ACC112 (cell line): ENCODE data around the gene LGALS3BP.
"Not testable (repeated sequence)": the region's sequence is repeated elsewhere in the genome, so short reads cannot be mapped to it uniquely, and the experiment has no call there.

ENCODE experiments used
- H2AFZ ChIP-seq: fragments of 200-600 bp; sonication (generic); one replicate; pipeline ENCODE4 v1.6.0; 2017; ENCODE audit warnings: antibody characterized with exemption, low read length; ENCODE audit not compliant: unreplicated experiment
- H3K27ac ChIP-seq: fragments of 200-600 bp; sonication (generic); 2 replicates; pipeline ENCODE4 v1.5.1; 2014; ENCODE audit warnings: low read depth, mild to moderate bottlenecking, antibody characterized with exemption, low read length, moderate library complexity
- H3K27me3 ChIP-seq: fragments of 200-600 bp; sonication (generic); 2 replicates; pipeline ENCODE4 v1.6.1; 2014; ENCODE audit warnings: mild to moderate bottlenecking, antibody characterized with exemption, low read length, moderate library complexity, mixed read lengths; ENCODE audit not compliant: insufficient read depth
- H3K36me3 ChIP-seq: fragments of 200-600 bp; sonication (generic); 2 replicates; pipeline ENCODE4 v1.6.1; 2016; ENCODE audit warnings: mild to moderate bottlenecking, antibody characterized with exemption, low read length, moderate library complexity, mixed read lengths; ENCODE audit not compliant: insufficient read depth
- H3K4me1 ChIP-seq: fragments of 200-600 bp; sonication (generic); one replicate; pipeline ENCODE4 v1.6.1; 2016; ENCODE audit warnings: low read length, mixed read lengths; ENCODE audit not compliant: insufficient read depth, unreplicated experiment, control insufficient read depth
- H3K4me3 ChIP-seq: fragments of 200-600 bp; sonication (generic); 2 replicates; pipeline ENCODE4 v1.5.1; 2014; ENCODE audit warnings: mild to moderate bottlenecking, low read depth, low read length
- H3K79me2 ChIP-seq: fragments of 200-600 bp; sonication (generic); one replicate; pipeline ENCODE4 v1.6.0; 2016; ENCODE audit warnings: low read length; ENCODE audit not compliant: control insufficient read depth, unreplicated experiment, insufficient read depth

Gene LGALS3BP

DNA sequence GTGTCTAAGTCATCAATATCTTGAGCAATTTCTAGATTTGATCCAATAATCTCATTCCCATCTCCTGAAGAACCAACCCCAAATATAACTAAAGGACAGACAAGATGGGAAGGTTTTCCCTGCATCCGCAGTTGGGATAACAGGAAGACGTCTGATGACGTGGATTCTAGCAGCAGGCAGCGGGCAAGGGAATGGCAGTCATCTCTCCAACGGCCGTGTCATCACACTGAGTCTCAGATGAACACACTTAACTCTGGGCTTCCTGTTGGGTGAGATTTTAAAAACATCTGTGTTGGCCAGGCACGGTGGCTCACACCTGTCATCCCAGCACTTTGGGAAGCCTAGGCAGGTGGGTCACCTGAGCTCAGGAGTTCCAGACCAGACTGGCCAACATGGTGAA, 33.6 kb downstream of the LGALS3BP start:
- no peaks in the 10 kb centered on the region for H3K36me3 ChIP-seq
- no peak overlapping the region for H3K4me3 ChIP-seq
- H3K79me2 ChIP-seq: no peaks in the 10 kb centered on the region
- no peak overlapping the region for H3K27ac ChIP-seq
- no peaks in the 10 kb centered on the region for H3K27me3 ChIP-seq
- H3K4me1 ChIP-seq: no peaks in the 10 kb centered on the region
- H2AFZ ChIP-seq: no peak overlapping the region

DNA sequence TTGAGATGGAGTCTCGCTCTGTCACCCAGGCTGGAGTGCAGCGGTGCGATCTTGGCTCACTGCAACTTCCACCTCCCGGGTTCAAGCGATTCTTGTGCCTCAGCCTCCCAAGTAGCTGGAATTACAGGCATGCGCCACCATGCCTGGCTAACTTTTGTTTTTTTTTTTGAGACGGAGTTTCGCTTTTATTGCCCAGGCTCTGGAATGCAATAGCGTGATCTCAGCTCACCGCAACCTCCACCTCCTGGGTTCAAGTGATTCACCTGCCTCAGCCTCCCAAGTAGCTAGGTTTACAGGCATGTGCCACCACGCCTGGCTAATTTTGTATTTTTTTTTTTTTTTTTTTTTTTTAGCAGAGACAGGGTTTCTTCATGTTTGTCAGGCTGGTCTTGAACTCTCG, 34.3 kb downstream of the LGALS3BP start:
- not testable (repeated sequence) for H3K36me3 ChIP-seq, H3K79me2 ChIP-seq, H3K4me3 ChIP-seq, H3K27me3 ChIP-seq, H3K4me1 ChIP-seq, H2AFZ ChIP-seq, H3K27ac ChIP-seq

DNA sequence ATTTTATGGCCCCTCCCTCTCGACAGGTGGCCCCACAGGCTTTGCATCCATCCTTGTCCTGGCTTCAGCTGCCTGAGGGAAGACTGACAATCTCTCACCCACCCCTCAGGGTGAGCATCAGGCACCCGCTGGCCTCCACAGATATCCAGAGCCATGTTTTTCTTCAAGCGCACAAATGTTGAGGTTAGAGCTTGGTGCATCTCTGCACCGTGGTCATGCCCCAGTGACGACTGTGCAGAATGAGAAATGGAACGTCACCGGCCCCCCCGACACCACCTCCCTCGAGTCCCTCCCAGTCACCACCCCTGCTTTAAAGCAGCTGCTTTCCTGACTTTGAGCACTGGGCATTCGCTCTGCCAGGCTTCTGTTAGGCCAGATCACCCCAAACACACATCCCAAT, 34.8 kb downstream of the LGALS3BP start:
- Histone ChIP-seq H3K4me1 (peaks cover 5% of the 10 kb centered on the region), H3K4me3 (no peak overlapping the region), H3K79me2 (no peaks in the 10 kb centered on the region), H2AFZ (no peak overlapping the region), H3K36me3 (no peaks in the 10 kb centered on the region), H3K27me3 (no peaks in the 10 kb centered on the region), H3K27ac (no peak overlapping the region)

DNA sequence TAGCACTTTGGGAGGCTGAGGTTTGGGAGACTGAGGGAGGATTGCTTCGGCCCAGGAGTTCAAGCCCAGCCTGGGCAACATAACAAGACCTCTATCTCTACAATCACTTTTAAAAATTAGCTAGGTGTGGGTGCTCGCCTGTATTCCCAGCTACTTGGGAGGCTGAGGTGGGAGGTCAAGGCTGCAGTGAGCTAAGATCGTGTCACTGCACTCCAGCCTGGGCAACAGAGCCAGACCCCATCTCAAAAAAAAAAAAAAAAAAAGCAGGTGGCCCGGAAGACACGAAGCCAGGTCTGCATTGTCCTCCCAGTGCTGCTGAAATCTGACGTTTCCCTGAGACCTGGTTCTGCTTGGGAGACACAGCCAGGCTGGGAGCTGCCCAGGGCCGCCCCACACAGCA, 35.7 kb downstream of the LGALS3BP start:
- H2AFZ ChIP-seq: no peak overlapping the region
- no peak overlapping the region for H3K27ac ChIP-seq
- H3K4me1 ChIP-seq: peaks cover 14% of the 10 kb centered on the region
- H3K27me3 ChIP-seq: no peaks in the 10 kb centered on the region
- no peaks in the 10 kb centered on the region for H3K36me3 ChIP-seq
- H3K79me2 ChIP-seq: no peaks in the 10 kb centered on the region
- no peak overlapping the region for H3K4me3 ChIP-seq

DNA sequence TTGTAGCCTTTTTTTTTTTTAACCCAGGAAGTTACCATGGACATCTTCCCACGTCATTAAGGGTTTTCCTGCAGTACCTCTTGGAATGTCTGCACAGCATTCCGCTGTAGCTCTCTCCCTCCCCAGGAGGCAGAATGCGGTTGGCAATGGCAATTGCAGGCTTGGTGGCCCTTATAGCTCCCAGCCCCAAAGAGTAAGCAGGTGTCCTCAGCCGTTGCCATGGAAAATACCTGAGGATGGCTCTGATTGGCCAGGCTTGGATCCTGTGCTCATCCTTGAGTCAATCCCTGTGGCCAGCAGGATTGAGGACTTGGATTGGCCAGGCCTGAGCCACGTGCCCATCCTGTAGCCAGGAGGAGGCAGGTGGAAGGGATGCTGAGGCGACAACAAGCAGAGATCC, 39.0 kb downstream of the LGALS3BP start:
- Histone ChIP-seq H3K36me3 (no peaks in the 10 kb centered on the region), H3K79me2 (no peaks in the 10 kb centered on the region), H3K27ac (no peak overlapping the region), H3K4me1 (peaks cover 27% of the 10 kb centered on the region), H3K4me3 (no peak overlapping the region), H2AFZ (no peak overlapping the region), H3K27me3 (no peaks in the 10 kb centered on the region)

DNA sequence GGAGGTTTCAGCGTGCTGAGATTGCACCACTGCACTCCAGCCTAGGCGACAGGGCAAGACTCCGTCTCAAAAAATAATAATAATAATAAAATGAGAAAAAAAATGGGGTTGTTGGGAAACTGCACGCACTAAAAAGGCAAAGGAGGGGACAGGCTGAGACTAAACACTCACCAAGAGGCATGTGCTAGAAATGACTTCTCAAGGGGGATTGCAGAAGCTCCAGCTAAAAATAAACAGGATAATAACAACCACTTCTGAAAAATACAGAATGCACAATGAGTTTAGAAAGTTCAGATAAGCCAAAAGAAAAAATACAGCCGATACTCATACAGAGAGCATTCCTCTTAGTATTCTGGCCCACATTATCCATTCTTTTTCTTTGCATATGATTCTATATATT, 39.5 kb downstream of the LGALS3BP start:
- H3K27me3 ChIP-seq: no peaks in the 10 kb centered on the region
- 0 out of 2 replicates have a peak overlapping the region, but pooled peaks have one; percentile 54 for H3K27ac ChIP-seq
- no peak overlapping the region for H2AFZ ChIP-seq
- peaks cover 30% of the 10 kb centered on the region for H3K4me1 ChIP-seq
- H3K36me3 ChIP-seq: no peaks in the 10 kb centered on the region
- H3K4me3 ChIP-seq: no peak overlapping the region
- no peaks in the 10 kb centered on the region for H3K79me2 ChIP-seq

DNA sequence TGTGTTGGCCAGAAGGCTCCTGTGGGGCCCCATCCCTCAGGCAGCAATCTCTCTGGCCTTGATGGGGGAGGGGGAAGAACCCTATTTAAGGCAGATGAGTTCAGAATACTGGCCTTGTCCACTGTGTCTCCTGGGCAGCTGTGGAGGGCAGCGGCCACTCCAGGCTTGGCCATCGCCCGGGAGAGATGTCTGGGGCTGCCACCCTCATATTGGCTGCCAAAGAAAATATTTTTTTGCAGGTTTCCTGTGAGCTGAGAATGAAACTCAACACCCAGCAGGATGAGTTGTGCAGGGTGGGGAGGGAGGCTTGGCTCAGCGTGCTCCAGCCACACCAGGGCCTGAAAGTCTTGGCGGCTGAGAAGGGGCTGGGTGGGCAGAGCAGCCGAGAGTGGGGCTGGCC, 40.1 kb downstream of the LGALS3BP start:
- Histone ChIP-seq H3K27ac (peak overlapping the region; percentile 54; the same call in 1 of the 2 replicates), H3K79me2 (no peaks in the 10 kb centered on the region), H3K36me3 (no peaks in the 10 kb centered on the region), H3K4me3 (no peak overlapping the region), H2AFZ (peak overlapping the region; percentile 55), H3K27me3 (no peaks in the 10 kb centered on the region), H3K4me1 (peaks cover 36% of the 10 kb centered on the region)

DNA sequence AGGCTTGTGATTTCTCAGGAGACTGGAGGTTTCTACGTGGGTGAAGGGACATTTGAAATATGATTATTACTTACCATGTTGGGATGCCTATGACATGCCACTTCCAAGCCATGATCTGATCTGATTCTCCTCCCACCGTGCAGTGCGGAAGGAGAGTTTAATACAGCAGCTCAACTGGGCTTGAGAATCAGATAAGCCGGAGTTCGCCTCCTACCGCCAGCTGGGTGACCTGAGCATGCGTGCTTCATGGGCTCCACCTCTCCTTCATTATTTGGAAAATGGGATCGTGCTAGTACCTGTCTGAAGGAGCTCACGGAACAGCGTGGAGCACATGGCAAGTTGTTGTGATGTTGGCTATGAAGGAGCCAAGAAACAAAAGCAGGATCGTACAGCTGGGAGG, 42.2 kb downstream of the LGALS3BP start:
- H3K4me1 ChIP-seq: peaks cover 53% of the 10 kb centered on the region
- no peak overlapping the region for H3K4me3 ChIP-seq
- no peaks in the 10 kb centered on the region for H3K36me3 ChIP-seq
- no peak overlapping the region for H3K27ac ChIP-seq
- no peaks in the 10 kb centered on the region for H3K79me2 ChIP-seq
- no peak overlapping the region for H2AFZ ChIP-seq
- H3K27me3 ChIP-seq: no peaks in the 10 kb centered on the region

DNA sequence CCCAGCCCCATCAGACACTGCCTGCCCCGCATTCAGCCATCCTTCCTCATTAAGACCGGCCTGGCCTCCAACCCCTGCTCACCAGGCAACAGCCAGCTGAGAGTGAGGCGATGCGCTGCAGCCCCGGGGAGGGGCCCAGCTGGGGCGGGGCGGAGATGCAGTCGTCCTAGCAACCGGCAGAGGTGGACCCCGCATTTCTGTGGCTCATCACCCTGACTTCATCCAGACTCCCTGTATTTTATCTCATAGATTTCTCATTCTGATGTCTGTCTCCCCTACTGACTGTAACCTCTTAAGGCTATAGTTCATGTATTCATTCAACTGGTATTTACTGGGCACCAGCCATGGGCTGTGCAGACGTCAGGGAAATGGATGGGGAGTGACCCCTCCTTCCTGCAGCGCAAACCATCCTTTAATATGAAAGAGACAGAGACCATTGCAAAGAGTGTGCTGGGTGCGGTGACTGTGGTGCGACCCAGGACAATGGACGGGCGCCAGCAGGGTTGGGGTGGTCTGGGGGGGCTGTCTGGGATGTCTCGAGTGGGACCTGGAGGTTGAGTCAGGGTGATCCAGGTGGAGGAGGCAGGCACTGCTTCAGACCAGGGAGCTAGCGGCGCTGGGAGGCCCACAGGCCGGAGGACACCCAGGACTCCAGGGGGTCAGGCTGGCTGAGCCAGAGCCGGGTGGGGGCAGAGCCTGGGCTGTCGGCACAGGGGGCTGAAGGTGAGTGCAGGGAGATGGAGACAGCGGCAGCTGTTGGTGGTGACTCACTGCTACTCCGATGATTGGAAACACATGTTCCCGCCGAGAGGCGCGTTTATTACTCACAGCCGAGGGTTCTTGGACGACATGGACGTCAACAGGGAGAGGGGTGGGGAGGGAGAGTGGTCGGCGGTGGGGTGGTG, 44.1 kb downstream of the LGALS3BP start:
- Histone ChIP-seq H3K79me2 (no peaks in the 10 kb centered on the region), H3K4me3 (peak overlapping the region; percentile 60; the same call in 1 of the 2 replicates), H3K36me3 (no peaks in the 10 kb centered on the region), H2AFZ (no peak overlapping the region), H3K27me3 (no peaks in the 10 kb centered on the region), H3K4me1 (peaks cover 54% of the 10 kb centered on the region), H3K27ac (peak overlapping the region; percentile 97)

DNA sequence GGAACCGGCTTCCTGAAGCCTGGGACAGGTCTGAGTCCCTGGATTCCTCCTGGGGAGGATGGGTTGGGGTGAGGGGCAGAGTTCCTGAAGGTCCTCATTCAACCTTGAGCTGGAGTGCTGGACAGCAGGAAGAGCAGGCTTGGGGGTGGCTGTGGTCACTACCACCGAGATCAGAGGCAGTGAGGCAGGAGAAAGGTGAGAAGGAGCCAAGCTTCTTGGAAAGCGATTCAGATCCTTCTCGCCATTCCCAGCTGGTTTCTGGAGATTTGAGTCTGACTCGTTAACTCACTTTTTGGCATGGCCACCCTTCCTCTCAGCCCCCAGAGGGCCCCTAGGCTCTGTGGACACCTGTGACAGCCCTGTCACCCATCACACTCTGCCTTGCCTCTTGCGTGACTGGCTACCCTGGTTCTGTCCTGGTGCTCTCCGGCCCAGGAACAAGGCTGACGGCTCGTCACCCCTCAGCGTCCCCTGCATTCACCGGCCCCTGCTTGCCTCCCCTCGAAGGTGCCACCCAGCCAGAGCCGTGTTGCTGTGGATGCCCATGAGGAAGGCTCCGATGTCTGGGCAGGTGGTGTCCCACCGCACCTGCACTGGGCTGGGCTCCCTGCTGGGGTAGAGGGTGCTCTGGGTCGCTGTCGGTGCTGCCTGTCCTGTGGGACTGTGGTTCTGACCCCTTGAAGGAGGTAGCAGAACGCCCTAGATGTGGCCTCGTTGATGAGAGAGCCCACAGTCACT, 44.9 kb downstream of the LGALS3BP start:
- Histone ChIP-seq H3K79me2 (no peaks in the 10 kb centered on the region), H3K4me1 (peaks cover 48% of the 10 kb centered on the region), H3K36me3 (no peaks in the 10 kb centered on the region), H3K27ac (peak overlapping the region; percentile 97), H3K4me3 (peak overlapping the region; percentile 60), H3K27me3 (no peaks in the 10 kb centered on the region), H2AFZ (no peak overlapping the region)
